Left ventricle myocardium inferior (tissue), 1 donor: Measurements from ENCODE around the gene FGF12. TPM values are rescaled to one million over a fixed set of nuclear protein-coding genes. Genes with fewer than 3 reads are reported as not detected.
"Not testable (repeated sequence)": the region's sequence is repeated elsewhere in the genome, so short reads cannot be mapped to it uniquely, and the experiment has no call there.

Experiments used
- DNase-seq: peaks from one replicate; pipeline ENCODE4 v3.0.0-alpha.2; 2020
- H3K27ac ChIP-seq: fragments of 200-600 bp; replicated peaks from 2 replicates; pipeline ENCODE4 v1.8.0; 2021
- H3K27me3 ChIP-seq: fragments of 200-600 bp; 2 replicates; pipeline ENCODE4 v1.8.0; 2021; ENCODE audit warnings: low read depth
- H3K36me3 ChIP-seq: fragments of 200-600 bp; 2 replicates; pipeline ENCODE4 v1.8.0; 2021
- H3K4me1 ChIP-seq: fragments of 200-600 bp; 2 replicates; pipeline ENCODE4 v1.8.0; 2021
- H3K4me3 ChIP-seq: fragments of 200-600 bp; 2 replicates; pipeline ENCODE4 v1.8.0; 2021; ENCODE audit warnings: mild to moderate bottlenecking, moderate library complexity
- H3K9me3 ChIP-seq: fragments of 200-600 bp; replicated peaks from 2 replicates; pipeline ENCODE4 v1.8.0; 2021
- CTCF ChIP-seq: fragments of 200-600 bp; IDR thresholded peaks from 2 replicates; pipeline ENCODE4 v1.8.0; 2021; ENCODE audit warnings: antibody characterized with exemption, mild to moderate bottlenecking, borderline replicate concordance
- intact Hi-C: fragments of 100-400 bp; cut with micrococcal nuclease; formaldehyde crosslinking; loops from one replicate; pipeline ENCODE4 v1.11.0; 2022
- long read RNA-seq: library from polyadenylated mRNA; unstranded; transcript quantifications from one replicate; pipeline ENCODE4 v2.0.0, GENCODE V29; 2021
- total RNA-seq: library from RNA; stranded (reverse); fragmentation: NEBNext Ultra II Directional; extraction: Animal tissue kit (Norgen Biotek cat#: 25700); gene quantifications from one replicate; pipeline ENCODE4 v1.2.1, GENCODE V29; 2021
- donor health status: DM: no; HTN: yes; CAD: no; lungs with severe emphysema.

FGF12 gene
- total RNA-seq, result 325 TPM
- long read RNA-seq, partial matches to known transcripts, result 137 of 151 reads
- long read RNA-seq, other reads (novel, unspliced or antisense), result 13 of 151 reads

GRCh38 chr3:192727032-192727847 lies at the start of gene FGF12:
FGF12 (minus strand) TSS chr3:192727541.
- Histone ChIP-seq H3K36me3 (no peaks in the 10 kb centered on the region), H3K9me3 (no peaks in the 10 kb centered on the region), H3K27ac (peak within 1 kb of the TSS; percentile 79), H3K27me3 (no peaks in the 10 kb centered on the region), H3K4me3 (peak within 1 kb of the TSS; percentile 72), H3K4me1 (peaks cover 28% of the 10 kb centered on the region)
- no peak for TF ChIP-seq CTCF
- peak; percentile 88 for DNase-seq
- intact Hi-C loops, result no loop called here

- H3K36me3 ChIP-seq, H3K27ac ChIP-seq, intact Hi-C loops, H3K27me3 ChIP-seq, H3K4me1 ChIP-seq, DNase-seq, H3K4me3 ChIP-seq: not testable (repeated sequence)
- peaks cover 26% of the 10 kb centered on the region for H3K9me3 ChIP-seq
Observed at GRCh38 chr3:192774341-192774740, 47.0 kb upstream of the FGF12 start.

GRCh38 chr3:192772240-192772894 lies 45.0 kb upstream of the FGF12 start:
- no peak overlapping the region for H3K27ac ChIP-seq
- DNase-seq, result peak; percentile 48
- peak; percentile 69 for TF ChIP-seq CTCF

GRCh38 chr3:192758654-192759053 lies 31.3 kb upstream of the FGF12 start:
- H3K36me3 ChIP-seq, result no peaks in the 10 kb centered on the region
- no peak overlapping the region for H3K27ac ChIP-seq
- no peak for TF ChIP-seq CTCF
- H3K4me3 ChIP-seq, result no peak overlapping the region
- intact Hi-C loops, result no loop called here
- H3K27me3 ChIP-seq, result no peaks in the 10 kb centered on the region
- H3K9me3 ChIP-seq, result no peaks in the 10 kb centered on the region
- H3K4me1 ChIP-seq, result no peaks in the 10 kb centered on the region
- no peak for DNase-seq

More at GRCh38 chr3:192772240-192772894, 45.0 kb upstream of the FGF12 start:
- H3K4me1 ChIP-seq, result peaks cover 6% of the 10 kb centered on the region
- no peaks in the 10 kb centered on the region for H3K36me3 ChIP-seq
- peaks cover 19% of the 10 kb centered on the region for H3K9me3 ChIP-seq
- no peaks in the 10 kb centered on the region for H3K27me3 ChIP-seq
- H3K4me3 ChIP-seq, result no peak overlapping the region
- intact Hi-C loops, result no loop called here

GRCh38 chr3:192751148-192751547 lies 23.8 kb upstream of the FGF12 start:
- no peak overlapping the region for H3K4me3 ChIP-seq
- TF ChIP-seq CTCF, result no peak
- no peak overlapping the region for H3K27ac ChIP-seq
- no peaks in the 10 kb centered on the region for H3K4me1 ChIP-seq
- H3K27me3 ChIP-seq, result no peaks in the 10 kb centered on the region
- no peaks in the 10 kb centered on the region for H3K9me3 ChIP-seq
- intact Hi-C loops, result no loop called here
- DNase-seq, result no peak
- H3K36me3 ChIP-seq, result no peaks in the 10 kb centered on the region

DNA sequence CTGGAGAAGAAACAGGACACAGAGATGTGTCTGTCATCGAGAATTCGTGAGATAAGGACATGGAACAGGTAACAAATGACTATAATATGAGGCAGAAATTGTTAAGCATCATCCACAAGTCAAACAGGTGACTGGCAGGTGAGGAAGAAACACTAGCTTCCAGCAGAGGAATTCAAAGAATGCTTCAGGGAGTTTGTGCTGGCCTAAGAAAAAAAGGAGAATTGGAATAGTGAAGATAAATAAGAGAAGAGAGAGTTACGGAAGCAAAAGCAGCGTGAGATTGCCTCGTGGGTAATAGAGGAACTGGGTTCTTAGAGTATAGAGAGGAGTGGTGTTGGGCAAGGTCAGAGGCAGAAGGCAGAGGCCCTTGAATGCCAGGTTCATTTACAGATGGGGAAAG lies 22.9 kb upstream of the FGF12 start:
- no peak for DNase-seq
- H3K4me3 ChIP-seq, result no peak overlapping the region
- intact Hi-C loops, result no loop called here
- no peaks in the 10 kb centered on the region for H3K9me3 ChIP-seq
- H3K36me3 ChIP-seq, result no peaks in the 10 kb centered on the region
- H3K27ac ChIP-seq, result no peak overlapping the region
- H3K27me3 ChIP-seq, result no peaks in the 10 kb centered on the region
- H3K4me1 ChIP-seq, result no peaks in the 10 kb centered on the region
- no peak for TF ChIP-seq CTCF
